Amygdala (tissue), 56 donors: Measurements from ENCODE around the gene FCGBP.

Experiments
- DNase-seq, 56 donors: peaks; one replicate each; lab custom pipeline; 2025; lab: John Stamatoyannopoulos, UW

FCGBP gene

DNA sequence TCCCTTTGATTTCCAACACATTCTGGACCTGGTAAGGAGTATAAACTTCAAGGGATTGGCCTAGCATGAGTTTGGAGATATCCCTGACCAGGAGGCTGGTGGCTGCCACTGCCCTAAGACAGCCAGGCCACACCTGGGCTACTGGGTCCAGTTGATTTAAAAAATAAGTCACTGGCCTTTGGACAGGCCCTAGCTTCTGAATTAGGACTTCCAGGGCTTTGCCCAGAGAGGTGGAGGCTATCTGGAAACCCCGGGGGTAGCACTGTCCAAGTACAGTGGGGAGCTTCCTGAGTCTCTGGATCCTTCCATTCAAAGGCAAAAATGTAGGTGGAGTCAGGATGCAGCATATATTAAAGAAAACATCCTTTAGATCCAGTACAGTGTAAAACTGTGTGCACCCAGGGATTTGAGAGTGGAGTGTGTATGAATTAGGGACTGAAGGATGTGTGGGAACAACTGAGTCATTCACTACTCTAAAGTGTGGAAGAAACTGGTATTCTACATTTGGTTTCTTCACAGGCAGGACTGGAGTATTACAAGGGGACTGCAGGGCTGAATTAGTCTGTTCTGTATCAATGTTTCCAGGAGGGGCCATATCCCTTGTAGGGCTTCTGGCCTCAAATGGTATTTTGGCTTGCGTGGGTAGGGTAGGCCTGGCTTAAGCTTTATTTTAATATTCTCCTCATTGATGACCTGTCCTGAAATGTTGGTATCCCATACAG lies 14.8 kb upstream of the FCGBP start:
- no peak for DNase-seq

DNA sequence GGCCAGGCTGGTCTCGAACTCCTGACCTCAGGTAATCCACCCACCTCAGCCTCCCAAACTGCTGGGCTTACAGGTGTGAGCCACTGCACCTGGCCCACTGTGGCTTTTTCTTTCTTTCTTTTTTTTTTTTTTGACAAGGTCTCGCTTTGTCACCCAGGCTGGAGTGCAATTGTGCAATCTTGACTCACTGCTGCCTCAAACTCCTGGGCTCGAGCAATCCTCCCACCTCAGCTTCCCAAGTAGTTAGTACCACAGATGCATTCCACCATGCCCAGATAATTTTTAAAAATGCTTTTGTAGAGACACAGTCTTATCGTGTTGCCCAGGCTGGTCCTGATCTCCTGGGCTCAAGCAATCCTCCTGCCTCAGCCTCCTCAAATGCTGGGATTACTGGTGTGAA lies 12.1 kb upstream of the FCGBP start:
- DNase-seq: no peak

DNA sequence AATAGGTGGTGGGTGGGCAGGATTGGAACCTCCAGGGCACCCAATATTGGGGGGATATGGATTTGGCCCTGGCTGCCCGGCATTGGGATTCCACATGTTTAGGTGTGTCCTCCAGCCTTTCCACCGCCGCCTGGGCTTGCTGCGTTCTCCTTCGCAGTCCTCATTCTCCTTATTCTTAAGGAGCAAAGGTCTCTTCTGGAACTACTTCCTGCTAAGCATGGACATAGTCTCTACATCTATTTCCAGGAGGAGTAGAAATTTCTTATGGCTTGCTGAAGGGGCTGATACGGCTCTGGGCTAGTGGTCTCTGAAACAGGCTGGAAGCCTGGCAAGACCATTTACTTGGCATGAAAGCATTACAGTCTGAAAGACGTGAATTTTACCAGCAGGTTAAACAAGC lies 9.2 kb upstream of the FCGBP start:
- DNase-seq: no peak

- no peak for DNase-seq
Measured at GRCh38 chr19:39942366-39942730, 7.9 kb upstream of the FCGBP start.

DNA sequence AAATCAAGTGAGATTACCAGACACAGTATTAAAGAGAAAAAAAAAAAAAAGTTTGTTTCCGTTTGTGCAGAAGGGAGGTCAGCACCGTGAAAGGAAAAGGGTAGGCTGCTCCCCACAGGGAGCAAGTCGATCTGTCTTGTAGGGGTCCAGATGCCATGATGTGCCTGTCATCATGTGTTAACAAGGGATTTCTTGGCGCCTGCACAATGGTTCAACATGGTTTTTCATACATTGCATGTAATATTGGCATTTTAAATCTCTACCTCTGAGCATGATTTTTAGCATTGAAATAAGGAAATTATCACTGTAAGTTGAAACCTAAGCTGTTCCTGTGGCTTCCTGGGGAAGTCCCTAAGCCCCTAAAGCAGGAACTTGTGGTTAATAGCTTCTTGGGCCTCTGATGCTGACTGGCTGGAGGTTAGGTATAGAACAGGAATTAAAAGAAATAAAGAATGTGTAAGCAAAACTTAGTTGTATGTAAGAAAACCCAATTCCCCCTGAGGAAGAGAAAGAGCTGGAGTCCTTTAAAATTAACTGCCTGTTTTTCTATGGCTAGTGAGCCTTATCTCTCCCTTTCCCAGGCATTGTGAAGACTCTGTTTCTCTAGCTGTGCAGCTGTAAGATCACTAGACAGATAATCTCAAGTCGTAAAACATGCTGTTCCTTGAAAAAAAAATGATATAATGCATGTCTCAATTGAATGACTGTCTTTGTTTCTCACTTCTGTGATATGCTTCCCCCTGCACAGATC lies 7.4 kb upstream of the FCGBP start:
- DNase-seq: peak in 4 of 56 donors; percentile 6 to 38 (median 22)

- no peak for DNase-seq
Measured at GRCh38 chr19:39941151-39941550, 6.7 kb upstream of the FCGBP start.

DNA sequence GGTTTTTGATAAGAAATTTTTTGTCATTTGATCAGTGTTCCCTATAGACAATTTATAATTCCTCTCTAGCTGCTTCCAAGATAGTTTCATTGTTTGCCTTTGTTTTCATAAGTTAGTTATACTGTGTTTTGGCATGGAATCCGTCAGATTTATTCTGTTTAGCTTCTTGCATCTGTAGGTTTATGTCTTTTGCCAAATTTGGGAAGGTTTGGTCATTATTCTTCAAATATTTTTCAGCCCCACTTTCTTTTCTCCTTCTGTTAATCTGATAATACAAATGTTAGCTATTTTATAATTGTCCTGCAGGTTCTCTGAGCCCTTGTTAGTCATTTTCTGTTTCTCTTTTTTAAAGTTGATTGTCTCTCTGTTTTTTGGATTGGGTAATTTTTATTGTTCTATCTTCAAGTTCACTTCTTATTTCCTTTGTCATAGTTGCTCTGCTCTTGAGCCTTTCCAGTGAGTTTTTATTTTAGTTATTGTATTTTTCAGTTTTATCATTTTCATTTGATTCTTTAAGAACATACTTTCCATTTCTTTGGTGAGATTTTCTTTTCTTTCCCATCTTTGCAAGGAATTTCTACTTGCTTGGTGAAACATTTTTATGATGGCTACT lies 5.9 kb upstream of the FCGBP start:
- DNase-seq: no peak

GRCh38 chr19:39939556-39939955 lies 5.1 kb upstream of the FCGBP start:
- no peak for DNase-seq

- DNase-seq: no peak
Measured at GRCh38 chr19:39937787-39938186, 3.4 kb upstream of the FCGBP start.

DNA sequence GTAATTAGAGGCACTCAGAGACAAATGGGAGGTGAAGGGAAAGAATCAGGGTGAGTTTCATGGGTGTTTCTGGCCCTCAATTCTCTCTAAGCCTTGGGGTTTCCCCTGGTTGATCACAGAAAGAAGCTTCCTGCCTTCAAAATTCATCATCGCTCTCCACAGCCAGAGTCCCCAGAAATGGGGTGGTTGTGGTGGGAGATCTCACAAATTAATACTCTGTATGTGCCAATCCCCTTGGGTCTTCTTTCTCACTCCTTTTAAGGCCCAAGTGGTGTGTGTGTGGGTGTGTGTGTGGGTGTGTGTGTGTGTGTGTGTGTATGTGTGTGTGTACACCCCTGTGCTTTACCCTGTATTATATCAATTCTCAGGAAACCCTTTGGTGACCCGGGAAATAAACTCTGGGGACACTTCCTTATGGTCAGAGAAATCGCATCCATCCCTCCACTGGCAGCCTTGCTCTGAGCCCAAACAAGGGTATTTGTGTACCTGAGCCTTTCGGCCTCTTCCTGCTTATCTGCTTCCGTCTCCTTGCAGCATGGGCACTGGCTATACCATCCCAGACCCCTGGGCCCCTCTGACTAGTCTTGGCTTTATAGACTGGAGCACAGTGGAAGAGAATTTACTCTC lies 2.8 kb upstream of the FCGBP start:
- DNase-seq: no peak

DNA sequence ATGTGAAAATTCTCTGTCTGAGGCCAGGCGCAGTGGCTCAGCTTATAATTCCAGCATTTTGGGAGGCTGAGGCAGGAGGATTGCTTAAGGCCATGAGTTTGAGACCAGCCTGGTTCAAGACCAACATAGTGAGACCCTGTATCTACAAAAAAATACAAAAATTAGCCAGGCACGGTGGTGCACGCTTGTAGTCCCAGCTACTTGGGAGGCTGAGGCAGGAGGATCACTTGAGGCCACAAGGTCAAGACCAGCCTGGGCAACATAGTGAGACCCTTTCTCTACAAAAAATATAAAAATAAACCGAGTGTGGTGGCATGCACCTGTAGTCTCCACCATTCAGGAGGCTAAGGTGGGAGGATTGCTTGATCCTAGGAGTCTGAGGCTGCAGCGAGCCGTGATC lies 2.2 kb upstream of the FCGBP start:
- DNase-seq: no peak

GRCh38 chr19:39936020-39936419 lies 1.6 kb upstream of the FCGBP start:
- no peak for DNase-seq

DNA sequence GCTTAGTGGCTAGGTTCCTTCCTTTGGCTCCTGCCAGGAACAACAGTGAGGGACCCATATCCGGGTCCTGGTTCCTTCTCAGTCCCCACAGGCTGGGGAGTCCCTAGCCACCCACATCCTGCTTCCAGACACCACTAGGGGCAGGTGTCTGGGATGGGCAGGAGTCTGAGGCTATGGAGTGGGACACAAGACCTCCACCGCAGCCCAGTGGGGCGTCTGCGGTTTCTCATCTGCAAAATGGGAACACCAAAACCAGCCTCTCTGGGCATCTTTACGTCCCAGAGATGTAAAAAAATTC lies 879 bp upstream of the FCGBP start:
- DNase-seq: no peak

DNA sequence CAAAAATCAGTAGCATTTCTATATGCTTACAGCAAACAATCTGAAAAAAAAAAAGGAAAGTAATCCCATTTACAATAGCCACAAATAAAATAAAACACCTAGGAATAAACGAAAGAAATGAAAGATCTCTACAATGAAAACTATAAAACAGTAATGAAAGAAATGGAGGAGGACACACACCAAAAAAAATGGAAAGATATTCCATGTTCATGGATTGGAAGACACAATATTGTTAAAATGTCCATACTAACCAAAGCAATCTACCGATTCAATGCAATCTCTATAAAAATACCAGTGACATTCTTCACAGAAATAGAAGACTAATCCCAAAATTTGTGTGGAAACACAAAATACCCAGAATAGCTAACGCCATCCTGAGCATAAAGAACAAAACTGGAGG lies 4.7 kb downstream of the FCGBP start:
- DNase-seq: no peak

- DNase-seq: no peak
Measured at GRCh38 chr19:39928357-39928725, 6.1 kb downstream of the FCGBP start.

GRCh38 chr19:39927524-39928356 lies 6.7 kb downstream of the FCGBP start:
- DNase-seq: no peak

GRCh38 chr19:39927076-39927475 lies 7.4 kb downstream of the FCGBP start:
- no peak for DNase-seq

GRCh38 chr19:39926170-39926760 lies 8.2 kb downstream of the FCGBP start:
- no peak for DNase-seq

DNA sequence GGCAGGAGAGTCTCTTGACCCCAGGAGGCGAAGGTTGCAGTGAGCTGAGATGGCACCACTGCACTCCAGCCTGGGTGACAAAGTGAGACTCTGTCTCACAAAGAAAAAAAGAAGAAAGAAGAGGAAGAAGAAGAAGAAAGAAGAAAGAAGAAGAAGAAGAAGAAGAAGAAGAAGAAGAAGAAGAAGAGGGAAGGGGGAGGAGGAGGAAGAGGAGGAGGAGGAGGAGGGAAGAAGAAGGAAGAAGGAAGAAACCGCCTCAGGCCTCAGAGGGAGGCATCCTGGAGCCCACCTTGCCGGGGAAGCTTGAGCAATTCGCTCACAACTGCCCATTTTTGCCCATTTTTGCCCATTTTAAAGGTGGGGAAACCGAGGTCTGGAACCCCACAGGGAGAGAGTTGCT lies 9.5 kb downstream of the FCGBP start:
- no peak for DNase-seq

GRCh38 chr19:39924389-39924788 lies 10.0 kb downstream of the FCGBP start:
- no peak for DNase-seq
